Mesendoderm (in vitro differentiated cells): ENCODE data around the gene ARHGEF1.

Source experiments
- DNase-seq: peaks from one replicate; pipeline ENCODE4 v3.0.0; 2013
- H2AK5ac ChIP-seq: 2 replicates; pipeline ENCODE4 v1.6.1; 2013; ENCODE audit warnings: low read length, inconsistent platforms
- H2BK120ac ChIP-seq: 2 replicates; pipeline ENCODE4 v1.6.1; 2013; ENCODE audit warnings: low read depth, mild to moderate bottlenecking, low read length, moderate library complexity, mixed read lengths
- H2BK15ac ChIP-seq: replicated peaks from 2 replicates; pipeline ENCODE4 v1.6.1; 2013; ENCODE audit warnings: low read depth, mild to moderate bottlenecking, moderate library complexity
- H2BK5ac ChIP-seq: 2 replicates; pipeline ENCODE4 v1.6.1; 2013; ENCODE audit warnings: low read length, inconsistent platforms
- H3K18ac ChIP-seq: 2 replicates; pipeline ENCODE4 v1.6.1; 2013; ENCODE audit warnings: mild to moderate bottlenecking, low read length, mixed read lengths
- H3K23ac ChIP-seq: one replicate; pipeline ENCODE4 v1.6.1; 2013; ENCODE audit warnings: low read length
- H3K27ac ChIP-seq: 2 replicates; pipeline ENCODE4 v1.5.1; 2013; ENCODE audit warnings: low read depth, mild to moderate bottlenecking, inconsistent platforms, low read length, moderate library complexity
- H3K27me3 ChIP-seq: 2 replicates; pipeline ENCODE4 v1.6.1; 2013; ENCODE audit warnings: low read length, control low read depth, mild to moderate bottlenecking, inconsistent platforms; ENCODE audit not compliant: insufficient read depth, poor library complexity
- H3K36me3 ChIP-seq: 2 replicates; pipeline ENCODE4 v1.6.1; 2013; ENCODE audit warnings: low read length, inconsistent platforms; ENCODE audit not compliant: control insufficient read depth, insufficient read depth
- H3K4ac ChIP-seq: one replicate; pipeline ENCODE4 v1.6.1; 2013; ENCODE audit warnings: low read depth, mild to moderate bottlenecking, low read length, moderate library complexity
- H3K4me1 ChIP-seq: 2 replicates; pipeline ENCODE4 v1.6.1; 2013; ENCODE audit warnings: low read depth, low read length, inconsistent platforms; ENCODE audit not compliant: control insufficient read depth
- H3K4me2 ChIP-seq: 2 replicates; pipeline ENCODE4 v1.6.1; 2013; ENCODE audit warnings: low read length
- H3K4me3 ChIP-seq: 2 replicates; pipeline ENCODE4 v1.5.1; 2013; ENCODE audit warnings: mild to moderate bottlenecking, low read length
- H3K56ac ChIP-seq: one replicate; pipeline ENCODE4 v1.6.1; 2013; ENCODE audit warnings: low read length
- H3K79me1 ChIP-seq: 2 replicates; pipeline ENCODE4 v1.6.1; 2013; ENCODE audit warnings: low read length, inconsistent platforms
- H3K79me2 ChIP-seq: 2 replicates; pipeline ENCODE4 v1.6.1; 2013; ENCODE audit warnings: mild to moderate bottlenecking, low read length; ENCODE audit not compliant: control insufficient read depth, insufficient read depth
- H3K9ac ChIP-seq: 2 replicates; pipeline ENCODE4 v1.6.1; 2013; ENCODE audit warnings: low read length, inconsistent platforms
- H4K5ac ChIP-seq: one replicate; pipeline ENCODE4 v1.6.1; 2013; ENCODE audit warnings: low read length
- H4K8ac ChIP-seq: one replicate; pipeline ENCODE4 v1.6.1; 2013; ENCODE audit warnings: low read depth, mild to moderate bottlenecking, control low read depth, low read length, moderate library complexity
- WGBS: extraction: QIAGEN DNeasy Blood & Tissue Kit; methylation state at CpG from one replicate; pipeline ENCODE4 v1.1.7; 2013; ENCODE audit warnings: low lambda C conversion rate, missing lambda C conversion rate; ENCODE audit not compliant: insufficient coverage; ENCODE audit errors: extremely low coverage; 5-methylcytosine and 5-hydroxymethylcytosine counted together

The ARHGEF1 gene

GRCh38 chr19:41895745-41896580 lies 13.0 kb downstream of the ARHGEF1 start:
- peak; percentile 46 for DNase-seq
- H3K36me3 ChIP-seq = peaks cover 3% of the 10 kb centered on the region

DNA sequence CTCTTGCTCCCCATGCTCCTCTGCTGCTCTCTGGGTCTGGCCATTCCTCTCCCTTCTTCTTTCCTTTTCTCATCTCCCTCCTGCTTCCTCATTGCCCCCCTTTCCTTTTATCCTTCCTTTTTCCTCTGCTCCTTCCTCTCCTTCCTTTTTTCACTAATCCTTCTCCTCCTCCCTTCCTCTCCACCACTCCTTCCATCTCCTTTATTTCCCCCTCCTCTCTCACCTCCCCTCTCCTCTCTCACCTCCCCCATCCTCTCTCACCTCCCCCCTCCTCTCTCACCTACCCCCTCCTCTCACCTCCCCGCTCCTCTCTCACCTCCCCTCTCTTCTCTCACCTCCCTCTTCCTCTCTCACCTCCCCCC lies 13.6 kb downstream of the ARHGEF1 start:
- H3K4me3 ChIP-seq = no peak overlapping the region
- no peak for DNase-seq
- H2BK15ac ChIP-seq = no peak overlapping the region
- H3K56ac ChIP-seq = no peak overlapping the region
- no peak overlapping the region for H3K9ac ChIP-seq
- H3K4me1 ChIP-seq = no peaks in the 10 kb centered on the region
- H3K23ac ChIP-seq = no peak overlapping the region
- no peak overlapping the region for H3K4ac ChIP-seq
- H3K18ac ChIP-seq = no peak overlapping the region
- no CpG with 5 or more reads among the region's 1 CpG for WGBS
- H2BK120ac ChIP-seq = no peak overlapping the region
- H3K36me3 ChIP-seq = peaks cover 3% of the 10 kb centered on the region
- no peak overlapping the region for H3K4me2 ChIP-seq
- H2AK5ac ChIP-seq = no peak overlapping the region
- H2BK5ac ChIP-seq = no peak overlapping the region
- no peak overlapping the region for H3K27ac ChIP-seq
- no peaks in the 10 kb centered on the region for H3K27me3 ChIP-seq
- no peak overlapping the region for H4K5ac ChIP-seq
- no peaks in the 10 kb centered on the region for H3K79me2 ChIP-seq
- no peak overlapping the region for H4K8ac ChIP-seq
- H3K79me1 ChIP-seq = no peaks in the 10 kb centered on the region

More at GRCh38 chr19:41895745-41896580, 13.0 kb downstream of the ARHGEF1 start:
- Histone ChIP-seq H3K27me3 (no peaks in the 10 kb centered on the region), H3K4me2 (no peak overlapping the region), H3K79me2 (no peaks in the 10 kb centered on the region), H3K4ac (no peak overlapping the region), H2BK5ac (no peak overlapping the region), H3K79me1 (no peaks in the 10 kb centered on the region), H3K18ac (no peak overlapping the region), H2BK15ac (no peak overlapping the region), H4K5ac (no peak overlapping the region), H2AK5ac (no peak overlapping the region), H4K8ac (no peak overlapping the region), H3K4me1 (no peaks in the 10 kb centered on the region), H3K9ac (no peak overlapping the region), H3K23ac (no peak overlapping the region), H2BK120ac (no peak overlapping the region), H3K27ac (no peak overlapping the region), H3K56ac (no peak overlapping the region), H3K4me3 (no peak overlapping the region)
- WGBS = no CpG with 5 or more reads among the region's 19 CpGs

GRCh38 chr19:41897181-41897580 lies 14.2 kb downstream of the ARHGEF1 start:
- Histone ChIP-seq H2AK5ac (no peak overlapping the region), H3K79me1 (no peaks in the 10 kb centered on the region), H2BK120ac (no peak overlapping the region), H2BK15ac (no peak overlapping the region), H3K23ac (no peak overlapping the region), H3K36me3 (peaks cover 3% of the 10 kb centered on the region), H3K4me1 (no peaks in the 10 kb centered on the region), H4K8ac (no peak overlapping the region), H4K5ac (no peak overlapping the region), H3K4me2 (no peak overlapping the region), H3K4me3 (no peak overlapping the region), H3K27ac (no peak overlapping the region), H3K4ac (no peak overlapping the region), H3K27me3 (no peaks in the 10 kb centered on the region), H3K56ac (peak overlapping the region; percentile 49), H3K18ac (no peak overlapping the region), H2BK5ac (no peak overlapping the region), H3K79me2 (no peaks in the 10 kb centered on the region), H3K9ac (no peak overlapping the region)
- DNase-seq = no peak
- no CpG with 5 or more reads among the region's 3 CpGs for WGBS

DNA sequence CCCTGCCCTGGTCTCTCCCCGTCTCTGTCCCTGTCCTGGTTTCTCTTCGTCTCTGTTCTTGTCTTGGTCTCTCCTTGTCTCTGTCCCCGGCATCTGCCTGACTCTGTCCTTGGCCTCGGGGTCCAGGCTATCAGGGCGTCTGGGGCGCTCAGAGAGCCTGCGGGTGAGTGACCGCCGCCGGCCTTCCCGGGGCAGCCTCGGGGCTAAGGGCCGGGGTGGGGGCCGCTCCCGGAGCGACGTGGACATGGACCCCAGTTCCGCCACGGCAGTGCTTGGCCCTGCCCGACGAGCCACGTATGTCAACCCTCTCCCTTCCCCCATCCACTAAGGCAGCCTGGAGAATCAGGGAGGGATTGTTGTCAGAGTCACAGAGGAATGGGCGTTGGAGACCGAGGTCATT lies 14.8 kb downstream of the ARHGEF1 start:
- no peaks in the 10 kb centered on the region for H3K4me1 ChIP-seq
- no peak overlapping the region for H2AK5ac ChIP-seq
- H3K18ac ChIP-seq = no peak overlapping the region
- H3K79me1 ChIP-seq = no peaks in the 10 kb centered on the region
- no peak overlapping the region for H2BK15ac ChIP-seq
- H3K23ac ChIP-seq = no peak overlapping the region
- H3K36me3 ChIP-seq = peaks cover 3% of the 10 kb centered on the region
- no peak overlapping the region for H4K5ac ChIP-seq
- no peak overlapping the region for H2BK5ac ChIP-seq
- H2BK120ac ChIP-seq = no peak overlapping the region
- no peak overlapping the region for H4K8ac ChIP-seq
- H3K4me2 ChIP-seq = no peak overlapping the region
- no peak overlapping the region for H3K4me3 ChIP-seq
- no peaks in the 10 kb centered on the region for H3K79me2 ChIP-seq
- no peak overlapping the region for H3K56ac ChIP-seq
- H3K4ac ChIP-seq = no peak overlapping the region
- WGBS = no CpG with 5 or more reads among the region's 24 CpGs
- no peak overlapping the region for H3K27ac ChIP-seq
- no peaks in the 10 kb centered on the region for H3K27me3 ChIP-seq
- DNase-seq = no peak
- H3K9ac ChIP-seq = no peak overlapping the region

DNA sequence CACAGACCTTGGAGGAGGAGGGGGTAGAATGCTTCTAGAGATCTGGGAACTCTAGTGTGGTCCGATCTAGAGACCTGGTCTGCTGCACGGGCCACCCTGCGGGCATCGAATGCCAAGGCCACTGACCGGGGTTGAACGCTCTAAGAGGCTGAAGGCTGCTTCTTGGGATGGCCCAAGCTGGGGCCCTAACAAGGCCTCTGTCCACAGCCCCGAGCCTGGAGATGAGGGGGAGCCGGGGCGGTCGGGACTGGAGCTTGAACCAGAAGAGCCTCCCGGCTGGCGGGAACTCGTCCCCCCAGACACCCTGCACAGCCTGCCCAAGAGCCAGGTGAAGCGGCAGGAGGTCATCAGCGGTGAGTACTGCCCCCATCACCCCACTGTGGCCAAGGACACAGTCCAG lies 15.3 kb downstream of the ARHGEF1 start:
- H2BK120ac ChIP-seq = no peak overlapping the region
- WGBS = no CpG with 5 or more reads among the region's 15 CpGs
- no peak overlapping the region for H3K4me2 ChIP-seq
- no peak overlapping the region for H3K9ac ChIP-seq
- no peak overlapping the region for H3K23ac ChIP-seq
- no peaks in the 10 kb centered on the region for H3K79me2 ChIP-seq
- no peak overlapping the region for H4K8ac ChIP-seq
- no peak overlapping the region for H3K27ac ChIP-seq
- no peak for DNase-seq
- no peak overlapping the region for H3K4ac ChIP-seq
- H3K56ac ChIP-seq = no peak overlapping the region
- no peak overlapping the region for H2BK15ac ChIP-seq
- no peaks in the 10 kb centered on the region for H3K4me1 ChIP-seq
- no peaks in the 10 kb centered on the region for H3K79me1 ChIP-seq
- no peak overlapping the region for H2AK5ac ChIP-seq
- H2BK5ac ChIP-seq = no peak overlapping the region
- no peak overlapping the region for H3K4me3 ChIP-seq
- no peak overlapping the region for H4K5ac ChIP-seq
- no peaks in the 10 kb centered on the region for H3K27me3 ChIP-seq
- no peak overlapping the region for H3K18ac ChIP-seq
- H3K36me3 ChIP-seq = peaks cover 3% of the 10 kb centered on the region
